GM18499 (cell line): ENCODE results near the gene GSTT2B.
"Not testable (repeated sequence)": the region's sequence is repeated elsewhere in the genome, so short reads cannot be mapped to it uniquely, and the experiment has no call there.

ENCODE experiments used
- ATAC-seq: cut with Tn5 transposase; IDR thresholded peaks from one replicate; pipeline ENCODE4 v1.9.1; 2021; ENCODE audit warnings: moderate number of reproducible peaks; ENCODE audit not compliant: insufficient read depth, unreplicated experiment

GSTT2B gene, protein sequence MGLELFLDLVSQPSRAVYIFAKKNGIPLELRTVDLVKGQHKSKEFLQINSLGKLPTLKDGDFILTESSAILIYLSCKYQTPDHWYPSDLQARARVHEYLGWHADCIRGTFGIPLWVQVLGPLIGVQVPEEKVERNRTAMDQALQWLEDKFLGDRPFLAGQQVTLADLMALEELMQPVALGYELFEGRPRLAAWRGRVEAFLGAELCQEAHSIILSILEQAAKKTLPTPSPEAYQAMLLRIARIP

DNA sequence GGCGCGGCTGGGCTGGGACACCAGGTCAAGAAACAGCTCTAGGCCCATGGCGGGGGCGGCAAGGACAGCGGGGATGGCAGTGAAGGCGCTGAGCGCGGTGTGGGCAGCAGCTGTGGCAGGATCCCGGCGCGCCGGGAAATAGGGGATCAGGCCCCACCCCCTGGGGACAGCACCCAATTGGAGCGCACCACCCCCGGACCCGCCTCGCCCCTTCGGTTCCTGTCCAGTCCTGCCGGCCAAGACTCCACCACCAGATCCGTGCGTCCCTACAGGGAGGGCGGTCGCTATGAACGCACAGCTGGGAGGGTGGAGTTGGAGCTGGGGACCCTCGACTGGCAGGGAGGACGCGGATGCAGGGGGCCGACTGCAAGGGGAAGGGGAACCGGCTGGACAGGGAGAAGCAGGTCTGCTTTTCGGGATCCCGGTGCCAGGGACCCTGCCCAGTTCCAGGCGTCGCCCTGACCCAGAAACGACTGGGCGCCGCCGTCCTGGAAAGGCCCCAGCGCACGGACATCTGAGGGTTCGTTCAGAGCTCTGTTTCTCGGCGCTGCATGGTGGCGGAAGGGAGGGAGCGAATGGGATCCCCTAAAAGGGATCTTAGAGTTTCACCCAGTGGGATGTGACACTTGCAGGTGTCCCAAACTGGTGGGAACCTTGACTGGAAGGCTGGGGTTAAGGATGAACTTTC is at the start of gene GSTT2B:
Gene GSTT2B, minus strand, starts transcription at position 112 of the 688 bp plus-strand sequence. Its CDS starts 64 bp downstream, at position 48.
- not testable (repeated sequence) for ATAC-seq

DNA sequence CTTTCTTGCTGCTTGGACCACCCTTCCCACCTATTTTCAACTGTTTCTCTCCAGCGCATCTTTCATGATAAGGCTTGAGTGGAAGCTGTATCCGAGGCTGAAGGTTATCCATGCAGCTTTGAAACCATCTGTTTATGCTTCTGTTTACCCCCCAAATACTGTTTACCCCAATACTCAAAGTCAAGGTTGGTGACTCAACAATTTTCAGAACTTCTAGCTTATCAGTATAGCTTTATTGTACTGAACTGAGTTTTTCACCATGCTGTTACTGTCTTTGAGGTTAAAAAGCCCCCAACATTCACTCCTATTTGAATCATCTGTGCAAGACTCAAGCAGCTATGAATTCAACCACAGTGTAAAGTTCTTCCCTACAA is 49.0 kb upstream of the GSTT2B start:
- ATAC-seq: no peak

DNA sequence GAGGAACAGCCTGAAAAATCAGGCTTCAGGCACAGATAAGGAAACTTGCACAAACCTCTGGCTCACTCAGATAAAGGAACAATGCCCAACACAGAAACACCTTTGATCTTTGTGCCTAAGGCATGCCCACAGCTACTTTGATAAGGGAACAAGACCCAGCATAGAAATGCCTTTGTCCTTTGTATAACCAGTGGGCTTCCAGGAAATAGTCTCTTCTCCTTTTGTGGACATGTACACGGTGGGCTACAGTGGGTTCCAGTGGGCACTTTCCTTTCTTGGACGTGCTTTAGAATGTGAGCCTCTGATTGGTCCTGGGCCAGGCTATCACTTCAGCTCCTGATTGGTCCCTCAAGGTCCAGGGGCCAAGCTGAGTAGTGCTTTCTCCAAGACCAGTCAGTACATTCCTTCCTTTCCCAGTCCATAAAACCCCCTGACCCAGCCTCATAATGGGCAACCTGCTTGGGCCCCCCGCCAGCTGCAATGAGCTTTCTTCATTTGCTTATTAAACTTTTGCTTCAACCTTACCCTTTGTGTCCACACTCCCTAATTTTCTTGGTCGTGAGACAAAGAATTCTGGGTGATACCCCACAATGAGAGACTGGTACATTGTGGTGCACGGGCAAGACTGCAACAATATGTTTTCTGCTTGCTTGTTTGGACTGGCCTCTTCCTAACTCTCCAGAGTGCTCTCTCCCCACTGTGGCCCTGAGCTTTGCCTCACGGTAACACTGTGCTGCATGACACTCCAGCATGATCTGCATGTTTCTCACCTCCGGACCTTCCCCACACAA is 48.4 kb upstream of the GSTT2B start:
- no peak for ATAC-seq

DNA sequence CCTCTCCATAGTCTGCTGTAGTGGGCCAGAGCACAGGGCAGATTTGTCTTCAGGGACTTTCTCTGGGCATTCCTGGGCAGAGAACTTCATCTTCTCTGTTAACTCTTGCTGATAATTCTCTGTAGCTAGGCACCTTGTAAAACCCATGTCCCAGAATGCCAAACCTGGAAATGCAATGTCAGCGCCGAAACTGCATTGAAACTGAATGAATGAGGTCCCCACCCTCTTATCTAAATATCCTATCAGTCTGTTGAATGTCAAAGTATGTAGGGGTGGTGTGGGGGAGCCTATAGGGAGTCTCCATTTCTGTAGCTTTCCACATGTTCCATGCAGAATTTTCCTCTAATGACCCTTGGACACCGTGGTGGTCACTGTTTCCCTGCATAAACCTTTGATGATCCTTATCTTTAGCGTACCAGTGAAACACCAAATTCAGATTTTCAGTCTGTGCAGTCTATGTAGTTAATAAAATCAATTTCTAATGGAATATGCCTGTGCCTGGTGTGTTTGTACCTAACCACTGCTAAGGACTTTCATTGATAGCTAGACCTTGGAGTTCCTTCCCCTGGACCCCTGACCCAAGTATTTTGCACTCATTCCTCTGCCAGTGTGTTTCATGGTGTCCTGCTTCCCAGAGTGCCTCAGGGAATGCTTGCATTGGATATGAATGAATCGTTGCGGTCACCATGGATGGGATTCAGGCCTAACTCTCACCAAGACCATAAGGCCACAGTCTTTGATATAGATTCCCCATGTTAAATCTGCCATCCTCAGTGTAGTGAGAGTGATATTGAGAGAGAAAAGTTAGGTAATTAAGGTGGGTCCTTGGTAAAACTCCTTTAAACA is 47.6 kb upstream of the GSTT2B start:
- no peak for ATAC-seq

DNA sequence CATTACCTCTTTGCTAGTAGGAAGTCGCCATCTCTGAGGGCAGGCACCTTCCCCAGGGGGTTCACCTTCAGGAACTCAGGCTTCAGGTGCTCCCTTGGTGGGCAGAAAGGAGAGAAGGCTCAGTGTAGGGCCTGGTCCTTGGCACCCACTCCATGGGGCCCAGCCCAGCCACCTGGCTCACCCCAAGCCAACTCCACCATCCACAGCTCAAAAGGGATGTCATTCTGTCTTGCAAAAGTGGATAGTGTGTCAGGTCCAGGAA is 47.0 kb upstream of the GSTT2B start:
- ATAC-seq: no peak

DNA sequence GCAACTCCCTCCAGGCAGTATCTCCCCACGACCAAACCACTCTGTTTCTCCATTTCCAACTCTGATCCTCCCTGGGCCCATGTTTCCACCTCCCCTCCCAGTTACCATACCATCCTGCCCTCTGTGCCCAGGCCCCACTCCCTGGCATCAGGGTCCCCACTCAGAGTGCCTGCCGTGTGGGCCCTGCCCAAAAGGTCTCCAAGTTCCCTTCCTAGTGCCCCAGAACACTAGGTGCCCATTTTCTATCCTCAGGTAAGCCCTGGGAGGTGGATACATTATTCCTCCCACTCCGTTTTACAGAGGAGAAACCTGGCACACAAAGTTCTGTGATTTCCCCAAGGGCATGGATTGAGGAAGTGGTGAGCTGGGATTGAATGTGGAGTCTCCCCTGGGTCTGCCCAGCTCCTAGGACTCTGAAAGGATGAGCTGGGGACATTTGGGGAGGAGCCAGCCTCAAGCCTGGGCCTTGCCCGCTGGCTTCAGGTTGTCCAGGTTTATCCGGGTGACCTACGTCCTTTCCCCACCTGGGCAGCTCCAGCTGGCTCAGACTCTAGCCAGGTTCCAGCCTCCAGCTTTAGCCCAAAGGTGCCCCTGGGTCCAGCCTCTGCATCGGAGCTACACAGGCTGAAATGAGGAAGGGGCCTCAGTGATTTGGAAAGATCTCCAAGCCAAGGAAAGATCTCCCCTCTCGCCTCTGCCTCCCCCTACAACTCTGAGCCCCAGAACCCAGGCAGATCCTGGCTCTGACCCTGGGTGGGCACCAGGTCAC is 46.4 kb upstream of the GSTT2B start:
- ATAC-seq: no peak

DNA sequence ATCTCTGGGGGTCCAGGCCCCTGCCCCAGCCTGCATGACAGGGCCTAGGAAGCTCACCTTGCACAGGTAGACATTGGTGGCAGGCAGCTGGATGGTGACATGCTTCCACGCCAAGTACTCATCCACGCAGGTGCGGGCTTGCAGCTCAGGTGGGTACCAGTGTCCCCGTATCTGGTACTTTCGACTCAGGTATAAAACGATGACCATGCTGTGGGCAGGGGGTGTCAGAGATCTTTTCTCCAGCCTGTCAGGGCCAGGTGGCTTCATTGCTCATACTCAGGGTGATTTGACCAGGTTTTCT is 45.9 kb upstream of the GSTT2B start:
- ATAC-seq: no peak

DNA sequence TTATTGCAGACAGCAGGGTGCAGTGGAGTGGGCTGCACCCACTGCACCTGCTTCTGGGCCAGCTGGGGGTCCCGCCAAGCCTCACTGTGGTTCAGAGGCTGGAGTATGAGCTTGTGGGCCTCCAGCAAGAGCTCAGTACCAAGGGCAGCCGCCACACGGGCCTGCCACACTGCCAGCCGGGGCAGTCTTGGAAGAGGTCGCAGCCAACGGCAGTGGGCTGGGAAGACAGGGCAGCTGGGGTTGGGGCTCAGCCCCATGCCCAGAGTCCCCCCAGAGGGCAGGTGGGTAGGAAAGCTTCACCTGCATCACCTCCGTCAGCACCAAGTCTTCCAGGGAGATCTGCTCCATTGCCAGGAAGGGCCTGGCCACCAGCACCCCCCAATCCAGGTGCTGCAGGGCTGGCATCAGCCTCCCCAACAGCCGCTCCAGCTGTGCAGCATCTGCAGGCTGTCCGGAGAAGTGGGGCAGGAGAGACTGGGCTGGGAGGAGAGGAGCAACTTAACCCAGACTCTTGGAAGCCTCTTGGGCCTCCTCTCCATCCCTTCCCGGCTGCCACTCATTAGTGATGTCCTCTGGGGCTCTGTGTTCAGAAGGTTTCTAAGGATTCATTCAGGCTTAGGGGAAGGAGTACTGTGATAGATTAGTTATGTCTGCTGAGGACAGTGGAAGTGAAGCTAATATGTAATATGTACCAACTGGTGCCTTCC is 45.4 kb upstream of the GSTT2B start:
- no peak for ATAC-seq

DNA sequence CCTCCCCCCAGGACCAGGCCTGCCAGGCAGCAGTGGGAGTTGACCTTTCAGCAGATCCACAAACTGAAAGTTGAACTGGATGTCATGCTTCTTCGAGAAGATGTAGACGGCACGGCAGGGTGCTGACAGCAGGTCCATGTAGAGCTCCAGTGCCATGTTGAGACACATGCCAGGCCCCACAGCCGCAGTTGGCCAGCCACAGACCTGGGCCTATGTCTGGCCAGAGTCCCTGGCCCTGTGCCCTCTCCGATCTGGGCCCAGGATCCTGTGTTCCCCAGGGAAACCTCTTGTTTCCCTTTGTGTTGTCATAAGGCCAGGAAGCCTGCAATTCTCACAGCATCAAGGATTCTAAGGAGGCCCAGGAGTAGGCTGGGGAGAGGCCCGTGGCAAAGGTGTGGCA is 44.2 kb upstream of the GSTT2B start, which contains the start of gene GSTT4:
Gene GSTT4, minus strand, starts transcription at position 253 of the 400 bp plus-strand sequence. Its CDS starts 97 bp downstream, at position 156.
- no peak for ATAC-seq

DNA sequence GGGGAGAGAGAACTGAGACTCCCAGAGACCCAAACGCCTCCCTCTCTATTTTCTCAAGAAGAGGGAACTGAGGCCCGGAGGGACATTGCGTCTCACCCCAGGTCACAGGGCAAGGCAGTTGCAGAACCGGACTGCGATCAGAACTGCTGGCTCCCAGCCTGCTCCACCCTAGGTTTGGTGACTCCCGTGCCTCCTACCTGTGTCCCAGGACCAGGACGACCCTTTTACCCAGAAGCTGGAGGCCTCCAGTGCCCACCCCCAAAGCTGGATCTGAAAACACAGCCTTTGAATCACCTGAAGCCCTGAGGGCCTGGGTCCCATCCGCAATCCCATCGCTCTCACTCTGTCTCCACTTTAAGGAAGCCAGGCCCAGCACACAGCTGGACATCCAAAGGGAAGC is 42.9 kb upstream of the GSTT2B start:
- ATAC-seq: no peak

DNA sequence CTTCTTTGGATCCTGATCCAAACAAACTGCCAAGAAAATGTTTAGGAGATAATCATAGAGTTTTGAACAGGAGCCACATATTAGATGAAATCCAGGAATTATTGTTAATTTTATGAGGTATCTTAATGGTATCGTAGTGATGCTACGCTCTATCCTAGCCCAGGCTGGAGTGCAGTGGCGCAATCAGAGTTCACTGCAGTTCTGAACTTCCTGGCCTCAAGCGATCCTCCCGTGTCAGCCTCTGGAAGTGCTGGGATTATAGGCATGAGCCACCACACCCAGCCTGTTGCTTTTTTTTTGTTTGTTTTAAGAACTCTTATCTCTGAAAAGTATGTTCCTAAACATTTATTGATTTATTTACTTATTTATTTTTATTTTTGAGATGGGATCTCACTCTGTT is 41.9 kb upstream of the GSTT2B start:
- no peak for ATAC-seq

DNA sequence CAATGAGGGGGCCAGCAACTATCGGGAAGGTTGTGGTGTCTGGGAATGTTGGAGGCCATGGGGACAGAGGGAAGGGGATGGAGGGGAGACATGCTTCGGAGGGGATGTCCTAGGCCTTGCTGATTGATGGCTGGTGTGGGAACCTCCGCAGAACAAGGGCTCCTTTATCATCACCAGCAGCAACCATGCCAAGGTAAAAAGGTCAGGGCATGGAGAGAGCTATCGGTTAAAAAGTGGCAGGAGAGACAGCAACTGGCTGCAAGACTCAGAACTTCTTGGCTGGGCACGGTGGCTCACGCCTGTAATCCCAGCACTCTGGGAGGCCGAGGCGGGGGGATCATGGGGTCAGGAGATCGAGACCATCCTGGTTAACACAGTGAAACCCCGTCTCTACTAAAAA is 41.3 kb upstream of the GSTT2B start:
- no peak for ATAC-seq

DNA sequence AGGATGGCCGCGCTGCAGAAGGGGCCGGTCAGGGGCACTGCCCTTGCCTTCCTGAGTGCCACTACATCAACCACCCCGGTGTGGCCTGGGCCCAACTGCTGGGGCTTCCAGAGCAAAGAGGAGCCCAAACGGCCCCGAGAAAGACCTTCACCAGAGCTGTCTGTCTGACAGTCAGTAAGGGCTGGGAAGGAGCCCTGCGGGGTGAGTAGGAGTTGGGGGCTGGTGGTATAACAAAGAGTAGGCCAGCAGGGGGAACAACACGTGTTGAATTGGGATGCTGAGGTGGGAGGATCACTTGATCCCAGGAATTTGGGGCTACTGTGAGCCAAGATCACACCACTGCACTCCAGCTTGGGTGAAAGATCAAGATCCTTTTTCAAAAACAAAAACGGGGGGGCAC is 40.3 kb upstream of the GSTT2B start:
- ATAC-seq: no peak

DNA sequence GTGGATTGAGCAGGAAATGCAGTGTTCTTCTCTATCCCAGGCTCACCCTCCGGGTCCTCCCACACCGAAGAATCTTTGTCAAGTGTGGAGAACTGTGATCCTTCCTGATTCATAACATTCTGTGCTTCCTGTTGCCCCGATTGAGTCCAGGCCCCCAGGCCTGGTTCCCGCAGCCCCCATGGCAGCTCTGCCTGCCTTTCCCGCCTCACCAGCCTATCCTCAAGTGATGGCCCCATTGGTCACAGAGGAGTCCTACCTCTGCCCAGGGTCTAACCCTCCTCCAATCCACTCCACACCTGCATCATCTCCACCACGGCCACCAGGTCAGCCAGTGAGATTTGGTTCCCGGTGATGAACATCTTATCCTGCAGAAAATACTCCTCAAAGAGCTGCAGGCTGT is 38.8 kb upstream of the GSTT2B start:
- ATAC-seq: not testable (repeated sequence)

DNA sequence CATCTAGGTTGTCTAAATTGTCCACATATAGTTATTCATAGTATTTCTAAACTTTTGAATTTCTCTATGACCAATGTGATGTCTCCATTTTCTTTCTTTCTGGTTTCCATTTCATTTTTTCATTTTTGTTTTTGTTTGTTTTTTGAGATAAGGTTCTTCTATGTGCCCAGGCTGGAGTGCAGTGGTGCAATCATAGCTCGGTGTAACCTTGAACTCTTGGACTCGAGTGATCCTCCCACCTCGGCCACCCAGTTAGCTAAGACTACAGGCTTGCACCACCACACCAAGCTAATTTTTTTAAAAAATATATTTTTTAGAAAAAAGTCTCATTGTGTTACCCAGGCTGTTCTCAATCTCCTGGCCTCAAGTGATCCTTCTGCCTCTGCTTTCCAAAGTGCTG is 36.1 kb upstream of the GSTT2B start:
- ATAC-seq: no peak

DNA sequence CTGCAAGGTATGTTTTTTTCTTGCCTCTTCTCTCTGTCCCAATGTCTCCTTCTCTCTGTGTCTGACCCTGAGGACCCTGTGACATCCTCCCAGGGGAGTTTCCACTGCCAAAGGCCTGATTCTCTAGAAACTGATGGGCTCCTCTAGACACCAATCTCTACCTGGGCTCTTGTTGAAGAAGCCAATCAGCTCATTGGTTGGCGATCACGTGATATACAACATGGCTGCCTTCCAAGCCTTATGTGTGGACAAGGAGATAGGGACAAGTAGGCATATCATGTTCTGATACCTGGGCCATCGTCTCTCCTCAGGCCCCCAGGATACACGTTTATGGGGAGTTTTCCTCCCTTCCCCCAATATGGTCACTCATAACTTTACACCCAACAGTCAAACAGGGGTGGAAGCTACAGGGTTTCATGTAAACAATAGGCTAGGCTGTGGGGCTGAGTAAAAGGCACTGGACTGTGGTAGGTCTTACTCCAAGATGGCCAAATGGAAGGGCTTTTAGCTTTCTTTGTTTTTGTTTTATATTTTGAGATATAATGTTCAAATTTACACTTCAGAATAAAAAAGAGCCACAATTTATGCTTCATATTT is 32.7 kb upstream of the GSTT2B start:
- ATAC-seq: not testable (repeated sequence)

DNA sequence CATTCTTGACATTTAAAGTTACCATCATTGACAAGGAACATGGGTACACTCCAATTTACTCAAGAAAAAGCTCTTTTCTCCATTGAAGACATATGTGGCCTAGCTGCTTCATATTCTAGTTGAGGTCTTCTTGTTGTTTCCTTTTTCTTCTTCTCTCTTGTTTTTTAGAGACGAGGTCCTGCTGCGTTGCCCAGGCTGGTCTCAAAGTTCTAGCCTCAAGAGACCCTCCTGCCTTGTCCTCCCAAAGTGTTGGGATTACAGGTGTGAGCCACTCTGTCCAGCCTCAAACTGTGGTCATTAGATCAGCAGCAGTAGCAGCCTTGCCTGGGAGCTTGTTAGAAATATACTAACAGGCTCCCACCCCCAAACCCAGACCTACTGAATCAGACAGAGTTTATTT is 32.1 kb upstream of the GSTT2B start:
- not testable (repeated sequence) for ATAC-seq

DNA sequence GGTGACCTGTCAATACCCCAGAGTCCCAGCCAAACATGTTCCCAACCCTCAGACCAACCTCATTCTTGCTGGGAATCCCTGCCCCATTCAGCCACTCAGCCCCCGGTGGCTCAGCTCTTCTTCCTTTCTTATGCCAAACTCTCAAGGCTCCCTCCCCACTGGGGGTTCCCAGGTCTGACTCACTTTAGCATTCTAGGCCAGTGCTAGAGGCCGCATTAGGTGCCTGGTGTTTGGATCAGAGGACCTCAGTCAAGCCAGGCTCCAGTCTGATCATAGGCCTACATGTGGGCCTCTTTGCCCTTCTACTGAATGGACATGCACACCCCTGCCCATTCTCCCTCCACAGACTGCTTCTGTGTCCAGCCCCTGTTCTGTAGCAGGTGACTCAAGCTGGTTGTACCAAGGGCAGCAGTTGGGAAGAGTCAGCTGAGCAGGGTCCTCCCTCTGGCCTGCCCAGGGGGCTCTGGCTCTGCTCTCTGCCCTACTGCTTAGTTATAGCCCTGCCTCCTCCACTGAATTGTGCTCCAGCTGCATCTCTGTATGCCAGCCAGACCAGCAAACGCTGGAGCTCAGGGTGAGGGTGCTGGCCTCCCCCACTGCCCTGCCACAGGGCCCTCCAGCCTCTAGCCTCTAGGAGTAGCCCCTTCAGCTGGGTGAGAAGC is 28.7 kb upstream of the GSTT2B start:
- not testable (repeated sequence) for ATAC-seq
